ENCODE data around the gene CCL15. TPM values are rescaled to one million over a fixed set of nuclear protein-coding genes. Genes with fewer than 3 reads are reported as not detected.
A peak's percentile ranks its signal among the peaks of the same experiment; 100 is the strongest.
"Not testable (repeated sequence)": the region's sequence is repeated elsewhere in the genome, so short reads cannot be mapped to it uniquely, and the experiment has no call there.

The CCL15 gene, protein sequence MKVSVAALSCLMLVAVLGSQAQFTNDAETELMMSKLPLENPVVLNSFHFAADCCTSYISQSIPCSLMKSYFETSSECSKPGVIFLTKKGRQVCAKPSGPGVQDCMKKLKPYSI
- not detected for total RNA-seq

DNA sequence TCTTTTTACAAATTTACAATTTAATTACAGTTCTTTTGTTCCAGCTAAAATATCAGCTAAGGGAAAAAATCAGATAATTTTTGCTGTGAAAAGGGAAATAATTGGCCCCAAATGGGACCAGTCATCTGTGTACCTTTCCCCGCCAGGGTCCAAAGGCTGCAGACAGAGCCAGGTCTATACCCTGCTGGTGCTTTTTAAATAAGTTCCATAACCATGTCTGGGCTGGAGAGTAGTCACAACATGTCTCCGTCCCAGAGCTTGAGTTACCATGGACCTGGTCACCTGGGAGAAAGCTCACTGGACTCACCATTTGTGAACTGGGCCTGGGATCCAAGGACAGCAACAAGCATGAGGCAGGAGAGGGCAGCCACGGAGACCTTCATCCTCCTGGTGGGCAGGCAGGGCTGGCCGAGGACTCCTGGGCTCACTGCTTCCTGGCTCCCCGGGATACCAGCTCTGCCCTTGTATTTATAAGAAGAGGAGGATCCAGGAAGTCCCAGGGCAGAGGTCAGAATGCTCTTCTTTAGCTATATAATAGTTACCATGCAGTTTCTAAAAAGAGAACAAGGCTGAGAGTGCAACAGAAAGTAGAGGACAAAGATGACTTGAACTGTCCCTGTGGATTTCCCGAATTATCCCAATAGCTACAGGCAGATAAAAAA is at the start of gene CCL15:
CCL15 (minus strand) TSS at position 444 of the 662 bp plus-strand sequence; CDS start at position 383, 61 bp downstream.
- Mint-ChIP-seq H3K36me3 (no peaks in the 10 kb centered on the region), H3K27ac (no peak within 1 kb of the TSS), H3K9me3 (no peaks in the 10 kb centered on the region)
- no peak for DNase-seq (ENCODE audit: low spot score in 2 of 2)
- no peak for ATAC-seq

DNA sequence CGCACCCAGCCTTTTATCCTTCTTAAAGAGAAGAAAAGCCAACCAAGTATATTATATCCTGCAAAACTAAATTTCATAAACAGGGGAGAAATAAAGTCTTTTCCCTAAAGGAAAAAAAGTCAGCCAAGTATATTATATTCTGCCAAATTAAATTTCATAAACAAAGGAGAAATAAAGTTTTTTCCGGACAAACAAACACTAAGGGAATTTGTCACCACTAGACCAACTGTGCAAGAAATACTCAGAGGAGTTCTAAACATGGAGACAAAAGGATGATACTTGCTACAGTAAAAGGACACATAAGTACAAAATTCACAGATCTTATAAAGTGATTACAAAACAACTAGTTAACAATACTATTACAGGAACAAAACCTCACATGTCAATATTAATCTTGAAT is 48.3 kb upstream of the CCL15 start:
- ATAC-seq (no peak), DNase-seq (ENCODE audit: low spot score in 2 of 2) (no peak)
- peaks cover 11 to 20% of the 10 kb centered on the region in 2 donors for H3K9me3 Mint-ChIP-seq
- H3K36me3 Mint-ChIP-seq, result peaks cover 11 to 23% of the 10 kb centered on the region in 2 donors
- H3K27ac Mint-ChIP-seq, result no peak overlapping the region

DNA sequence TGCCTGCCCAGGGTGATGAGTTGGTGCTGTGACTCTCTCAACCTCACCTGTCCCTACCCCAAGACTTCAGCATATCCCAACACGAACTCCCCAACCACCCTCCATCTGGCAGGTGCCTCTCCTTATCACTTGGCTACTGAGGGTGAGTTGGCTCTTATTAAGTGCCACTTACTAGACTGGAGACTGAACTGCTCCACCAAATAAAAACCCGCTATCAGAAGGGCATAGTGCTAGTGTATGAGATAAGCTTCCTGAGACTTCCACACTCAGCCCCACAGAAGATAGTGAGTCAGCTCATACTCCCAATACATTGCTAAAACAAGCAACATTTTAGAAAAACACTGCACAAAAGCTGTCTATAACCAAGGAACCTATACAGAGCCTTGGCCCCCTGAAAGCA is 46.7 kb upstream of the CCL15 start:
- H3K27ac Mint-ChIP-seq, result no peak overlapping the region
- H3K36me3 Mint-ChIP-seq, result peaks cover 11 to 23% of the 10 kb centered on the region in 2 donors
- DNase-seq (ENCODE audit: low spot score in 2 of 2) (no peak), ATAC-seq (no peak)
- H3K9me3 Mint-ChIP-seq, result peaks cover 11 to 23% of the 10 kb centered on the region in 2 donors

DNA sequence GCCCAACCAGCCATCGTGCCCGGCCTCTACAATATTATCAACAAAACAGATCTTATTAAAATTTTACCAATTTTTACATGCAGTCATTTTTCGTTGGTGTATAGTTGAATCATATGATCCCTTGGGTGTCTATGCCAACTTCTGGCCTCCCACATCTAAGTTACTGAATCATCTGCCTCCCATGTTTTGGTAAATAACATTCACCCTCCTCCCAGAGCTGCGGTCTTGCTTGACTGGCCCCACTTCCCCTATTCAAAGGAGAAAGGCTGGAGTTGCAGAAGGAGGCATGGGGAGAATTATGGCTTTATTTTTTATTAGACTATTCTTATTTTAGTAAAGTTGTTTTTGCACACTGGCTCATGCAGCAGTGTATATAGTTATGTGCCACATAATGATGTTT is 34.9 kb upstream of the CCL15 start:
- no peak for DNase-seq (ENCODE audit: low spot score in 2 of 2)

DNA sequence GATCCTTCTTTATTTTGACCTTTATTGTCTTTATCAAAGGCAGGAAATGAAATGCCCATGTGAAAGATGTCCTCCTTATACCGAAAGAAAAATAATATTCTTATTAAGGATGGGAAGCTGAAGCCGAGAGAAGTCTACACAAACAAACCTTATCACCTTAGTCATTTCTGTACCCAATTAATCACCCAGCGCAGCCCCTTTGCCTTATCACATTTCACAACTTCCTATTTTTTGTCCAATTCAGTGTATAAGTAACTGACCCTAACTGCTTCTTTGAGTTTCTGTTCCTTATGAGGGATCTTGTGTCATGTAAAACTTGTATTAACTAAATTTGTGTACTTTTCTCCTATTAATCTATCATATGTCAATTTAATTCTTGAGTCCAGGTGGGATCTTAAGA is 32.8 kb upstream of the CCL15 start:
- no peaks in the 10 kb centered on the region for H3K36me3 Mint-ChIP-seq
- DNase-seq (ENCODE audit: low spot score in 2 of 2) (no peak), ATAC-seq (no peak)
- no peaks in the 10 kb centered on the region for H3K9me3 Mint-ChIP-seq
- H3K27ac Mint-ChIP-seq, result no peak overlapping the region

More for the DNA sequence above, 34.9 kb upstream of the CCL15 start:
- no peaks in the 10 kb centered on the region for H3K9me3 Mint-ChIP-seq
- no peak for ATAC-seq
- H3K36me3 Mint-ChIP-seq, result no peaks in the 10 kb centered on the region
- H3K27ac Mint-ChIP-seq, result no peak overlapping the region

DNA sequence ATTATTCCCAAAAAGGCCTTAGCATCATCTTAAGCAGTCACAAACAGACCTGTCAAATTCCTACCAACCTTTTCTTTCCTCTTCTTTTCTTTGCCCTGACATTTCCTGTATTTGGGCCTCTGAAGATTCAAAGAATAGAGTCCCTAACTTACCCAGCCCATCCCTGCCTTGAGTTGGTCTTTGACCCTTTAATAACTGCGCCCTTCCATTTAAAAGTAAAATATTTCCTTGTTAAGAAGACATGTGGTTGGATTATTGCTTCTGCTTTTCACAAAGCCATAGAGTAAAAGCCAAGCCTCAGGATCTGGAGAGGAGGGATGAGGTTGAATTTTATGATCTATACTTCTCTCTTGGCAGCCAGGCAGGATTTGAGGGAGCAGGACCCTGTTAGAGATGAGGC is 29.6 kb upstream of the CCL15 start:
- H3K27ac Mint-ChIP-seq, result no peak overlapping the region
- no peak for ATAC-seq
- no peak for DNase-seq (ENCODE audit: low spot score in 2 of 2)
- H3K9me3 Mint-ChIP-seq, result no peaks in the 10 kb centered on the region
- no peaks in the 10 kb centered on the region for H3K36me3 Mint-ChIP-seq

DNA sequence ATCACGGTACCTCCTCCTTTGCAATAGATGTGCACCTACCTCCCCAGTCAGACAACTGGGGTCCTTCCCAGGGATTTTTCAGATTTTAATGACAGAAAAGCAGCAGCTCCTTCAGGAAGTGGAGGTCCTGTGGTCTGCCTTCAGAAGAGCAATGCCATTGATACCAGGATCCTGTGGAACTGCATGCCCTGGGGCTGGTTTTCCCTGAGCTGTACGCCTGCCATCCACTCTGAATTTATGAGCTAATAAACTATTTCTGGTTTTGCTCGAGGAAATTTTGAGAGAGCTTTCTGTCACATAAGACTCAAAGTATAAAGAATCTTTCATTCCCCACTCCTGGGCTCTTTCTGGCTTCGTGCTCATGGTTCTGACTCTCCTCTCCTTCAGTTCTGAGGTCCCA is 26.4 kb upstream of the CCL15 start:
- H3K9me3 Mint-ChIP-seq, result no peaks in the 10 kb centered on the region
- DNase-seq (ENCODE audit: low spot score in 2 of 2), result no peak
- H3K36me3 Mint-ChIP-seq, result no peaks in the 10 kb centered on the region
- no peak for ATAC-seq
- H3K27ac Mint-ChIP-seq, result no peak overlapping the region

DNA sequence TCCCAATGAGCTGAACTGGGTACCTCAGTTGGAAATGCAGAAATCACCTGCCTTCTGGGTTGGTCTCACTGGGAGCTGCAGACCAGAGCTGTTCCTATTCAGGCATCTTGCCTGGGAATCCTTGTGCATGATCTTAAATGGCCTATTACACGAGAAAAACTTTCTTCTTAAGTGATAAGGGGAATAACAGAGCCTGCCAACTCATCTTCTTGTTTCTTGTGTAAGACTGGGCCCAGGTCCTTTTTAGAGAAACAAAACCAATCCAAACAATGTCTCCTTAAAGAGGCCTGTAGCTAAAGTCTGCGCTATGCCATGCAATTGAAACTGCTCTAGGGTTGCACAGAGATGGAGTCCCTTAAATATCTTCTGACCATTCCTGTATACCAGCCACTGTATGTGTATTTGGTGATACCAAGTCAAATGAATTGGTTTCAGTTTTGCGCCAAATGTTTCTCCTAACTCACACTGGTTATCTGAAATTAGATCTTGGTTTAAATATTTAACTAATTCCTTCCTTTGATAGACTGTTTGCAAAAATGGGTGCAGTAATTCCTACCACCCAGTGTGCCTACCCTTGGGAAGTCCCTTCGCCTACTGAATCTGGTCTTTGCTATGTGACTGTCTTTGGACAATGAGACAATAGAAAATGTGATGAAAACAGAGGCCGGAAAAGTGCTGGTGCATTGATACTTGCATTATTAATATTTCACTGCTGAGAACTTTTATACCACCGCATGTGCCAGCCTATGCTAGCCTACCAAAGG is 22.9 kb upstream of the CCL15 start:
- DNase-seq (ENCODE audit: low spot score in 2 of 2) (no peak), ATAC-seq (no peak)
- no peak overlapping the region for H3K27ac Mint-ChIP-seq
- H3K36me3 Mint-ChIP-seq, result no peaks in the 10 kb centered on the region
- no peaks in the 10 kb centered on the region for H3K9me3 Mint-ChIP-seq

DNA sequence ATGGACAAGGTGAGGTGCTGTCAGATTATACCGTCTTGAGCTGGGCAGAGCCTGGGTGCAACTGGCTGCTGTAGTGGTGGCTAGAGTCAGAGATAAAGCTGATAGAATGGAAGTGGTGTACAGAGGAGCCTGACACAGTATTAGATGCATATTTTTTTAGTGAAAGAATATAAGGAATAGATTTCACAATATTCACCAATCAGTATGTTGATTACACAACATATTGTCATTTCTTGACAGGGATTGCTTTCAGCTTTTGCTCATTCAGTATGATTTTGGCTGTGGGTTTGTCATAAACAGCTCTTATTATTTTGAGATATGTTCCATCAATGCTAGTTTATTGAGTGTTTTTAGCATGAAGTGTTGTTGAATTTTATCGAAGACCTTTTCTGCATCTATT is 18.1 kb upstream of the CCL15 start:
- no peak for DNase-seq (ENCODE audit: low spot score in 2 of 2)
- no peak overlapping the region for H3K27ac Mint-ChIP-seq
- no peak for ATAC-seq
- H3K36me3 Mint-ChIP-seq, result no peaks in the 10 kb centered on the region
- no peaks in the 10 kb centered on the region for H3K9me3 Mint-ChIP-seq

DNA sequence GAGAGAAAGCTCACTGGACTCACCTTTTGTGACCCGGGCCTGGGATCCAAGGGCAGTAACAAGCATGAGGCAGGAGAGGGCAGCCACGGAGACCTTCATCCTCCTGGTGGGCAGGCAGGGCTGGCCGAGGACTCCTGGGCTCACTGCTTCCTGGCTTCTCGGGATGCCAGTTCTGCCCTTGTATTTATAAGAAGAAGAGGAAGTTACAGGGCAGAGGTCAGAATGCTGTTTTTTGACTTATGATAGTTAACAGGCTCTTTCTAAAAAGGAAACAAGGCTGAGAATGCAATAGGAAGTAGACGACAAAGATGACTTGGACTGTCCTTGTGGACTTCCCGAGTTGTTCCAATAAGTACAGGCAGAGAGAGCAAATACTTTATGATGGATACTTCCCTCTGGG is 16.4 kb upstream of the CCL15 start, which contains the start of gene CCL23:
CCL23 (minus strand) TSS at position 174 of the 400 bp plus-strand sequence; CDS start at position 99, 75 bp downstream.
- Mint-ChIP-seq H3K36me3 (no peaks in the 10 kb centered on the region), H3K27ac (peak within 1 kb of the TSS in 1 of 2 donors; percentile 50), H3K9me3 (no peaks in the 10 kb centered on the region)
- DNase-seq (ENCODE audit: low spot score in 2 of 2) (no peak), ATAC-seq (no peak)

DNA sequence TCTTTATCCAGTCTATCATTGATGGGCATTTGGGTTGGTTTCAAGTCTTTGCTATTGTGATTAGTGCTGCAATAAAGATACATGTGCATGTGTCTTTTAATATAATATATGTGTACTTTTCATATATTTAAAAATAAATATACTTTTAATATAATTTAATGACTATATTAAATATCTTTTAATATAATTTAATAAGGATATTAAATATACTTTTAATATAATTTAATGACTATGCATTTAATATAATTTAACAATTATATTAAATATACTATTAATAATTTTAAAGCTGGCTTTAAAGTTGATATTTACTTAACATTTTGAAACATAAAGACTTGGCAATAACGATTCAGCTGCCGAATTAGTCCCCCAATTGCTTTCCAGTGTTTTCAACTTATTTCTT is 15.2 kb upstream of the CCL15 start:
- no peak overlapping the region for H3K27ac Mint-ChIP-seq
- ATAC-seq (no peak), DNase-seq (ENCODE audit: low spot score in 2 of 2) (no peak)
- no peaks in the 10 kb centered on the region for H3K9me3 Mint-ChIP-seq
- H3K36me3 Mint-ChIP-seq, result no peaks in the 10 kb centered on the region

DNA sequence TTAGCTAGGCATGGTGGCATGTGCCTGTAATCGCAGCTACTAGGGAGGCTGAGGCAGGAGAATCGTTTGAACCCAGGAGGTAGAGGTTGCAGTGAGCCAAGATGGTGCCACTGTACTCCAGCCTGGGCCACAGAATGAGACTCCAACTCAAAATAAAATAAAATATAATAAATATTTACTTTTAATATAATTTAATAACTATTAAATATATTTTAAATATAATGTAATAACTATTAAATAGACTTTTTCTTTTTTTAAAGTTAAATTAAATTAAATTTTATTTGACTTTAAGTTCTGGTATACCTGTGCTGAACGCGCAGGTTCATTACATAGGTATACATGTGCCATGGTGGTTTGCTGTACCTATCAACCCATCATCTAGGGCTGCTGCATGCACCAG is 14.5 kb upstream of the CCL15 start:
- DNase-seq (ENCODE audit: low spot score in 2 of 2); ATAC-seq; H3K27ac Mint-ChIP-seq; H3K9me3 Mint-ChIP-seq; H3K36me3 Mint-ChIP-seq: not testable (repeated sequence)

DNA sequence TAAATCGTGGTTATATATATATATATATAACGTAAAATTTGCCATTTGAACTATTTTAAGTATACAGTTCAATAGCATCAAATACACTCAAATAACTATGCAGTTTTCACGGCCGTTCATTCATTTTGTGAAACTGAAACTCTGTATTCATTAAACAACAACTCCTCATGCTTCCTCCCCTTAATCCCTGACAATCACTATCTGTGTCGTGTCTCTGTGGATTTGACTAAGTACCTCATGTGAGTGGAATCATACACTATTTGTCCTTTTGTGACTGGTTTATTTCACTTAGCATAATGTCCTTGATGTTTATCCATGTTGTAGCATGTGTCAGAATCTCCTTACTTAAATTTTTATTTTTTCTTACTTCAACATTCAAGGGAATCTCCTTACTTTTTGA is 13.6 kb upstream of the CCL15 start:
- ATAC-seq, result no peak
- no peak for DNase-seq (ENCODE audit: low spot score in 2 of 2)
- H3K27ac Mint-ChIP-seq, result no peak overlapping the region
- no peaks in the 10 kb centered on the region for H3K9me3 Mint-ChIP-seq
- no peaks in the 10 kb centered on the region for H3K36me3 Mint-ChIP-seq

DNA sequence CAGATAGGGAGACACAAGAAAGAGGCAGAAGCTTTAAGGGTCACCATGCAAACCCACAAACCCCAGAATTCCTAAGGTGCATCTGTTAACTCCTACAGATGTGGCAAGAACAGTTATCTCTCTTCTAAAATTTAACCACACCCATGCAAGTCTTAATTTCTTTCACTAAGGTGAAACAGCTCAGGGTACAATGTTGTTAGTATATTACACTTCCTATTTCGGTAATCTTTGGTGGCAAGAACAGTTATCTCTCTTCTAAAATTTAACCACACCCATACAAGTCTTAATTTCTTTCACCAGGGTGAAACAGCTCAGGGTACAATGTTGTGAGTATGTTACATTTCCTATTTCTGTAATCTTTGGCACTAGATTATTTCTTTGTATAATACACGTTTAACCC is 9.8 kb upstream of the CCL15 start:
- ATAC-seq (no peak), DNase-seq (ENCODE audit: low spot score in 2 of 2) (no peak)
- H3K36me3 Mint-ChIP-seq, result no peaks in the 10 kb centered on the region
- H3K27ac Mint-ChIP-seq, result no peak overlapping the region
- peaks cover 7% of the 10 kb centered on the region in 2 donors for H3K9me3 Mint-ChIP-seq

DNA sequence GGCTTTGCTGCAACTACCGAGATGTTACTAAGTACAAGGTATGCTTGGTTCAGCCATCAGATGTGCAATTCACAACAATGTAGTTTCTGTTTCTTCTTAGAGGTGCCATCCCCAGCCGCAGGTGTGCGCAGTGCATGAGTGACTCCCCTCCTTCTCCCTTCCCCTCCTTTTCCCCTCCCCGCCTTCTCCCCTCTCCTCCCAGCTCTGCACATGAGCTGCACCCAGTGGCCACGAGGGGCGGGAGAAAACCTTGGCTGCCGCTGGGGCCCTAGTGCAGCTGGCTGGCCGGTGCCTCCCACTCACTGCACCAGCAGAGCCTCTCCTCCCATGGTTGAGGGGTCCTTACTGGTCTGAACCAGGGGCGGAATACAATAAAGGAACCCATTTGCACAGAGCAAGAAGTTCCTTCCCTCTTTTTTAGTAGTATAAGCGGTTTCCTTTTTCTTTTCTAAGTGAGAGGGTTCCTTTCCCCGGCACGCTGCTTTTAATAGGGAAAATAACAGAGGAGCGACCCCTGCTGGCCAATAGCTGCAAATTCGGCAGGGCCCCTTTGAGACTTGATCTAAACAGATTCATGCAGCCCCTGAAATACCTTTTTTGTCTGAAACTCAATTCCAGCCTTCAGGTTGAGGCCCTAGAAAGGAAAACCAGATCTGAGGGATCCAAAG is 7.8 kb upstream of the CCL15 start:
- DNase-seq (ENCODE audit: low spot score in 2 of 2), result no peak
- no peaks in the 10 kb centered on the region for H3K36me3 Mint-ChIP-seq
- no peak overlapping the region for H3K27ac Mint-ChIP-seq
- peaks cover 7% of the 10 kb centered on the region in 2 donors for H3K9me3 Mint-ChIP-seq
- no peak for ATAC-seq

DNA sequence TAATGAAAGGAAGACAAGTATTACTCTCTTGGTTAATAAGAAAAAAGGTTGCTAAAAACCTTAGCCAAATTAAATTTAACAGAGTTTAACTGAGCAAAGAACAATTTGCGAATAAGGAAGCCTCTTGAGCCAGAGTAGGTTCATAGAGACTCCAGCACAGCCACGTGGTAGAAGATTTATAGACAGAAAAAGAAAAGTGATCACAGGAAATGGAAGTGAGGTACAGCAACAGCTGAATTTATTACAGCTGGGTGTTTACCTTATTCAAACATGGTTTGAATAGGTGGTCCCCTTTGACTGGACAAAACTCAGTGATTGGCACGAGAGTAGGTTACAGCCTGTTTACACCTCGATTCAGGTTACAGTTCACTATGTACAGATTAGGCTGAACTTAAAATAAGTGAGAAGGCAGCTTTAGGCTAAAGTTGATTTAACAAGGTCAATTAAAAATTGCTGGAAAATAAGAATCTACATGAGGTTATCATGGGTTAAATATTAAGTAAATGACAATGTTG is 3.3 kb upstream of the CCL15 start:
- no peak overlapping the region for H3K27ac Mint-ChIP-seq
- no peaks in the 10 kb centered on the region for H3K36me3 Mint-ChIP-seq
- H3K9me3 Mint-ChIP-seq, result peaks cover 7% of the 10 kb centered on the region in 2 donors
- no peak for ATAC-seq
- no peak for DNase-seq (ENCODE audit: low spot score in 2 of 2)

DNA sequence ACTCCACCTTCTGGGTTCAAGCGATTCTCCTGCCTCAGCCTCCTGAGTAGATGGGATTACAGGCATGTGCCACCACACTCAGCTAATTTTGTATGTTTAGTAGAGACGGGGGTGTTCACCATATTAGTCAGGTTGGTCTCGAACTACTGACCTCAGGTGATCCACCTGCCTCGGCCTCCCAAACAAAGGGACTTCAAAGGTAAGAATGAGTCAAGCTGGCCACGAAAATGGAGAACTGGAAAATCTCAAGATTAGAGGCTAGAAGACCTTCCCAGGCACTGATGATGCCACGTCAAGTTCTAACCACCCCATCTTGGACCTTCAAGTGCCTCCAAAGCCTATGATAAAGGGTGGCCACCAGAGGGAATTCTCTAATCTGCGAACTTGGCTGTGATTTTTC is 1.3 kb upstream of the CCL15 start:
- no peak overlapping the region for H3K27ac Mint-ChIP-seq
- ATAC-seq (no peak), DNase-seq (ENCODE audit: low spot score in 2 of 2) (no peak)
- H3K9me3 Mint-ChIP-seq, result peaks cover under 1% of the 10 kb centered on the region in 2 donors
- H3K36me3 Mint-ChIP-seq, result no peaks in the 10 kb centered on the region

All from activated naive CD4-positive, alpha-beta T cell treated with anti-CD3 and anti-CD28 coated beads, Interleukin-2, amount 50 U/mL, for 72 hours (primary cell).